GM06990 (cell line): Measurements from ENCODE around the gene RAN.

Source experiments
- DNase-seq: peaks from one replicate; pipeline ENCODE4 v3.0.0-alpha.2; 2011; ENCODE audit not compliant: insufficient read length; ENCODE audit errors: extremely low read depth
- H3K27me3 ChIP-seq: replicated peaks from 2 replicates; pipeline ENCODE4 v1.6.0; 2011; ENCODE audit warnings: low read length; ENCODE audit not compliant: control insufficient read depth, insufficient read depth
- H3K36me3 ChIP-seq: 2 replicates; pipeline ENCODE4 v1.5.1; 2011; ENCODE audit warnings: low read length; ENCODE audit not compliant: control insufficient read depth, insufficient read depth
- H3K4me3 ChIP-seq: replicated peaks from 2 replicates; pipeline ENCODE4 v1.5.1; 2011; ENCODE audit warnings: low read depth, mild to moderate bottlenecking, control low read depth, low read length
- TF ChIP-seq, protein P1 (sequence below): IDR thresholded peaks from 2 replicates; pipeline ENCODE4 v1.5.1; 2011; ENCODE audit warnings: low read length, control low read depth, mild to moderate bottlenecking, inconsistent platforms; ENCODE audit not compliant: insufficient read depth, poor library complexity, severe bottlenecking

Gene RAN

DNA sequence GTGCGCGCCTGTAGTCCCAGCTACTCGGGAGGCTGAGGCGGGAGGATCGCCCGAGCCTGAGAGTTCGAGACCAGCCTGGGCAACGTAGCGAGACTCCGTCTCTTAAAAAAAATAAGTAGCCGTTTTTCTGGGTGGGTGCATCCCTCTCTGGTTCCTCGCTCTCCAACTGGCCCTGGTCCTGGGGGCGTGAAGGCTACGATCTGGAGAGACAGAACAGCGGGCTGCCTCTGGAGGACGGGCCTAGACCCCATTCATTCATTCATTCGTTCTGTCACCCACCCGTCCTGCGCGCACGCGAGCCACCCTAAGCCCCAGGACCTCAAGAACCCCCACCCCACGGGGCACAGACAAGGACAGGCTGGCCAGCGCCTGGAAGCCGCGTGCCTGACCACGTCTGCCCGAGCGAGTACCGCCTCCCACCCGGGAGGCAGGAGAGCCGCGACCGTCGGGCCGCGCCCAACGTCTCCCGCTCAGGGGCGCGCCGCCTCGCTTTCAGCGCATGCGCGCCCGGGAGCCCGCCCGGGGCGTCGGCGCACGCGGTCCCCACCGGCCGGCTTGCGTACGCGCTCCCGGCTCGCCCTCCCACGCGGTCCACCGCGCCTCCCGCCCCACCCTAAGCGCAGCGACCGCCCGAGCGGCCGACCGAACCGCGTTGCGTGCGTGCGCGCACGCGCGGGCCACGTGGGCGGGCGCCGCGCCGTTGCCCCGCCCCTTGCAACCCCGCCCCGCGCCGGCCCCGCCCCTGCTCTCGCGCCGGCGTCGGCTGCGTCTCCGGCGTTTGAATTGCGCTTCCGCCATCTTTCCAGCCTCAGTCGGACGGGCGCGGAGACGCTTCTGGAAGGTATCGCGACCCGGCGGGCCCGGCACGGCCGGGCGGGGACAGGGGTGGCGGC, at the start of gene RAN:
Gene RAN (plus strand): TSS at position 781 of the 893 bp plus-strand sequence. CDS start 528 bp downstream, outside the sequence.
- Histone ChIP-seq H3K36me3 (peaks cover 9% of the 10 kb centered on the region), H3K27me3 (no peaks in the 10 kb centered on the region), H3K4me3 (peak within 1 kb of the TSS; percentile 93)
- peak; percentile 97 for DNase-seq
- TF ChIP-seq, protein P1, sequence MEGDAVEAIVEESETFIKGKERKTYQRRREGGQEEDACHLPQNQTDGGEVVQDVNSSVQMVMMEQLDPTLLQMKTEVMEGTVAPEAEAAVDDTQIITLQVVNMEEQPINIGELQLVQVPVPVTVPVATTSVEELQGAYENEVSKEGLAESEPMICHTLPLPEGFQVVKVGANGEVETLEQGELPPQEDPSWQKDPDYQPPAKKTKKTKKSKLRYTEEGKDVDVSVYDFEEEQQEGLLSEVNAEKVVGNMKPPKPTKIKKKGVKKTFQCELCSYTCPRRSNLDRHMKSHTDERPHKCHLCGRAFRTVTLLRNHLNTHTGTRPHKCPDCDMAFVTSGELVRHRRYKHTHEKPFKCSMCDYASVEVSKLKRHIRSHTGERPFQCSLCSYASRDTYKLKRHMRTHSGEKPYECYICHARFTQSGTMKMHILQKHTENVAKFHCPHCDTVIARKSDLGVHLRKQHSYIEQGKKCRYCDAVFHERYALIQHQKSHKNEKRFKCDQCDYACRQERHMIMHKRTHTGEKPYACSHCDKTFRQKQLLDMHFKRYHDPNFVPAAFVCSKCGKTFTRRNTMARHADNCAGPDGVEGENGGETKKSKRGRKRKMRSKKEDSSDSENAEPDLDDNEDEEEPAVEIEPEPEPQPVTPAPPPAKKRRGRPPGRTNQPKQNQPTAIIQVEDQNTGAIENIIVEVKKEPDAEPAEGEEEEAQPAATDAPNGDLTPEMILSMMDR, result no peak

DNA sequence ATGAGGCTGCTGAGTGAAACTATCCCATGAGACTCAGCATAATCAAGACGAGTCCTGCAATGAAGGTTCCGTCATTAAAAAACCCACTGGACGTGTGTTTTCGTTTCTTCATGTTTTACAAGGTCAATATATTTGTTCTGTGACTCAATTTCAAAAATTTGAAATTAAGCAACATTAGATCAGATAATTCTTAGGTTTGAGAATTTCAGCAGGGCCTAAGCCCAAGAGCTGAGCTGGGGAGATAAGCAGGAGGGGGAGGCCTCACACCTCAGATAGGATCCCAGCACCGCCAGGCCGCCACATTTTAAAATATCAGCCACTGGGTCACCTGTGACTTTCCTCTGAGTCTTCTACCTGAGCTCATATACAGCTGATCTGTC, 46.1 kb upstream of the RAN start:
- DNase-seq, result no peak
- TF ChIP-seq, protein P1, result no peak
- Histone ChIP-seq H3K27me3 (no peaks in the 10 kb centered on the region), H3K36me3 (peaks cover 2% of the 10 kb centered on the region; the same call in 1 of the 2 replicates), H3K4me3 (no peak overlapping the region)

DNA sequence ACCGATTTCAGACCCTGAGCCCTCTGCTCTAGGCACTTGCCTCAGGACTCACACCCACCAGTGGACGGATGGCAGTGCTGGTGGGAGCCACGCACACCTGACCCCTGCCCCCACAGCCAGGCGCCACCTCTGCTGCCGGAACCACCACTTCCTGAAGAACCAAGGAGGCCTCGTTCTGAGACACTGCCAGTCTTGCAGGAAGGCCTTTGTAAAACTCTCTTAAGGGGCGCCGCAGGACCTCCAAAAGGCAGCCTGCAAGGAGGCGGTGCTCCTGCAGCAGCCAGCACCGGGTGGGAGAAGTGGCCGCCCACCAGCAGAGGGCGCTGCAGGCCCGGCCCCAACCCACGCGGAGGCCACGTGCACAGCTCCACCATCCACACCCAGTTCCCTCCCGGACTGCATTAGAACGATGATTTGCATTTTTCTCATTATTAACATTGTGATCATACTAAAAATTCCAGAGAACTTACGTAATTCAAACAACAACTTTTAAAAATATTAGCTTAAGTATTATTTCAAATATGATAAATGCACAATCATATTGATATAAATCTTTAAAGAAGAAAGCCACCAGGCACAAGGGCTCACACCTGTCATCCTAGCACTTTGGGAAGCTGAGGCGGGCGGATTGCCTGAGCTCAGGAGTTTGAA, 45.6 kb upstream of the RAN start:
- TF ChIP-seq, protein P1, result peak; percentile 69
- Histone ChIP-seq H3K27me3 (no peaks in the 10 kb centered on the region), H3K4me3 (no peak overlapping the region), H3K36me3 (peaks cover 2% of the 10 kb centered on the region; the same call in 1 of the 2 replicates)
- no peak for DNase-seq

DNA sequence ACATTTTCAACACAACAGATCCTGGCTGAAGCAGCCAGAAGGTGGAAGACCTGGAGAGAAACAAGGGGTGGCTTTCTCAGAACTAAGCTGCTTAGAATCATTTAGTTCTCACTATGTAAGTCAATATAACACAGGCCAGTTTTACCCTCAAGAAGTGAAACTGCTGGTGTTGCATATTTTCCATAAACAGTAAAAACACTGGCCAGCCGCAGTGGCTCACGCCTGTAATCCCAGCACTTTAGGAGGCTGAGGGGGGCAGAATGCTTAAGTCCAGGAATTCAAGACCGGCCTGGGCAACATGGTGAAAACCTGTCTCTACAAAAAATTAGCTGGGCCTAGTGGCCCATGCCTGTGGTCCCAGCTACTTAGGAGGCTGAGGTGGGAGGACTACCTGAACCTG, 44.4 kb upstream of the RAN start:
- DNase-seq, result no peak
- Histone ChIP-seq H3K4me3 (no peak overlapping the region), H3K27me3 (no peaks in the 10 kb centered on the region), H3K36me3 (peaks cover 2% of the 10 kb centered on the region; the same call in 1 of the 2 replicates)
- TF ChIP-seq, protein P1, result no peak

DNA sequence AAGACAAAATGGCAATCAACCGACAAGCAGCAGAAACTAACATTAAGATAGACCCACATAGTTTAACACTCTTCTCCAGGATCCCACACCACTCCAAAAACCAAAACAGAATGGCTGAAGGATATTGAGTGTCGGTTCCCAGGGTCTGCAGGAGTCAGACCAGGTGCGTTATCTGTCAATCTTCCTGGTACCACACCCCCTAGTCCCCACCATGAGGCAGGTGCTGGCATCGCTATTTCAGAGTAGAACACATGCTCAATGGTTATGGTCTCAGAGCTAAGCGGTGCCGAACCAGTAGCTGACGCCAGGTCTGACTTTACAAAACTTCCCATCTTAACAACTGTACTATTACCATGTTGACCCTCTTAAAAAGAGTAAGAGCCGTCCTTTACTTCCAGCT, 43.0 kb upstream of the RAN start:
- TF ChIP-seq, protein P1, result no peak
- DNase-seq, result no peak
- no peaks in the 10 kb centered on the region for H3K27me3 ChIP-seq
- H3K36me3 ChIP-seq, result no peaks in the 10 kb centered on the region
- no peak overlapping the region for H3K4me3 ChIP-seq
